GM12891 (cell line): ENCODE measurements around the gene AFAP1L1.

Experiments
- DNase-seq: peaks from one replicate; pipeline ENCODE4 v3.0.0; 2011; ENCODE audit warnings: low spot score; ENCODE audit not compliant: insufficient read length
- FAIRE-seq: peaks from 2 replicates; lab custom pipeline; 2011; peaks lifted over from hg19 to GRCh38; lab: Jason Lieb, UNC
- PAX5 ChIP-seq: IDR thresholded peaks from 2 replicates; pipeline ENCODE4 v1.6.1; 2011; ENCODE audit warnings: low read length, moderate library complexity, mild to moderate bottlenecking; ENCODE audit not compliant: insufficient read depth, severe bottlenecking
- POLR2A ChIP-seq: IDR thresholded peaks from 2 replicates; pipeline ENCODE4 v1.6.1; 2011; ENCODE audit warnings: low read depth, low read length, control low read depth
- POLR2AphosphoS5 ChIP-seq: IDR thresholded peaks from 2 replicates; pipeline ENCODE4 v1.6.1; 2011; ENCODE audit warnings: low read depth, low read length, control low read depth
- POU2F2 ChIP-seq: IDR thresholded peaks from 2 replicates; pipeline ENCODE4 v1.6.1; 2011; ENCODE audit warnings: low read depth, mild to moderate bottlenecking, control low read depth, low read length, moderate library complexity
- SPI1 ChIP-seq: IDR thresholded peaks from 2 replicates; pipeline ENCODE4 v1.6.1; 2011; ENCODE audit warnings: low read depth, low read length, control low read depth
- TAF1 ChIP-seq: IDR thresholded peaks from 2 replicates; pipeline ENCODE4 v1.6.1; 2011; ENCODE audit warnings: low read depth, low read length, control low read depth

Gene AFAP1L1

GRCh38 chr5:149355688-149356087 lies 84.0 kb downstream of the AFAP1L1 start:
- DNase-seq = no peak
- no peak for FAIRE-seq
- TF ChIP-seq TAF1 = no peak

GRCh38 chr5:149356391-149356790 lies 84.7 kb downstream of the AFAP1L1 start:
- DNase-seq = no peak
- no peak for TF ChIP-seq POLR2A
- TF ChIP-seq PAX5 = no peak
- no peak for TF ChIP-seq POU2F2
- TF ChIP-seq POLR2AphosphoS5 = no peak
- no peak for TF ChIP-seq TAF1
- no peak for TF ChIP-seq SPI1
- no peak for FAIRE-seq

GRCh38 chr5:149357370-149358293 lies 86.0 kb downstream of the AFAP1L1 start, which contains the start of gene PCYOX1L:
Gene PCYOX1L, plus strand, starts transcription at chr5:149358046. Its CDS starts 23 bp downstream, at chr5:149358069.
- TF ChIP-seq TAF1 = no peak
- TF ChIP-seq POLR2AphosphoS5 = peak; percentile 50; the same call in 1 of the 2 replicates
- FAIRE-seq = peak; percentile 90

GRCh38 chr5:149358294-149358651 lies 86.6 kb downstream of the AFAP1L1 start:
- TF ChIP-seq TAF1 = no peak
- TF ChIP-seq POLR2AphosphoS5 = no peak
- TF ChIP-seq POLR2A = no peak
- no peak for TF ChIP-seq PAX5
- no peak for TF ChIP-seq SPI1
- no peak for TF ChIP-seq POU2F2
- no peak for FAIRE-seq
- DNase-seq = no peak

More at GRCh38 chr5:149357370-149358293, 86.0 kb downstream of the AFAP1L1 start, which contains the start of gene PCYOX1L:
- peak; percentile 96 for DNase-seq

- no peak for FAIRE-seq
- no peak for DNase-seq
- TF ChIP-seq SPI1 (no peak), TAF1 (no peak), POLR2AphosphoS5 (no peak)
These were observed 87.3 kb downstream of the AFAP1L1 start for GRCh38 chr5:149358868-149359495.

- TF ChIP-seq POLR2A (no peak), POLR2AphosphoS5 (no peak), SPI1 (no peak), POU2F2 (no peak), PAX5 (no peak), TAF1 (no peak)
- no peak for FAIRE-seq
- no peak for DNase-seq
These were observed 88.6 kb downstream of the AFAP1L1 start for GRCh38 chr5:149360272-149360671.

- no peak for DNase-seq
- TF ChIP-seq PAX5 = no peak
- no peak for TF ChIP-seq POU2F2
- no peak for TF ChIP-seq POLR2AphosphoS5
- TF ChIP-seq SPI1 = no peak
- no peak for TF ChIP-seq POLR2A
- no peak for TF ChIP-seq TAF1
- no peak for FAIRE-seq
These were observed 90.9 kb downstream of the AFAP1L1 start for GRCh38 chr5:149362541-149362940.

- FAIRE-seq (no peak), DNase-seq (no peak)
- TF ChIP-seq POLR2AphosphoS5 = no peak
- TF ChIP-seq POU2F2 = no peak
- no peak for TF ChIP-seq POLR2A
- no peak for TF ChIP-seq TAF1
- TF ChIP-seq SPI1 = no peak
- no peak for TF ChIP-seq PAX5
These were observed 91.7 kb downstream of the AFAP1L1 start for GRCh38 chr5:149363358-149363757.

- DNase-seq (no peak), FAIRE-seq (no peak)
- no peak for TF ChIP-seq SPI1
These were observed 92.3 kb downstream of the AFAP1L1 start for GRCh38 chr5:149363936-149364335.

- TF ChIP-seq TAF1 (no peak), POU2F2 (no peak), SPI1 (no peak), POLR2AphosphoS5 (no peak), PAX5 (no peak), POLR2A (no peak)
- DNase-seq (no peak), FAIRE-seq (no peak)
These were observed 93.1 kb downstream of the AFAP1L1 start for GRCh38 chr5:149364719-149365118.
